ENCODE data around the gene C14orf180.

DNA sequence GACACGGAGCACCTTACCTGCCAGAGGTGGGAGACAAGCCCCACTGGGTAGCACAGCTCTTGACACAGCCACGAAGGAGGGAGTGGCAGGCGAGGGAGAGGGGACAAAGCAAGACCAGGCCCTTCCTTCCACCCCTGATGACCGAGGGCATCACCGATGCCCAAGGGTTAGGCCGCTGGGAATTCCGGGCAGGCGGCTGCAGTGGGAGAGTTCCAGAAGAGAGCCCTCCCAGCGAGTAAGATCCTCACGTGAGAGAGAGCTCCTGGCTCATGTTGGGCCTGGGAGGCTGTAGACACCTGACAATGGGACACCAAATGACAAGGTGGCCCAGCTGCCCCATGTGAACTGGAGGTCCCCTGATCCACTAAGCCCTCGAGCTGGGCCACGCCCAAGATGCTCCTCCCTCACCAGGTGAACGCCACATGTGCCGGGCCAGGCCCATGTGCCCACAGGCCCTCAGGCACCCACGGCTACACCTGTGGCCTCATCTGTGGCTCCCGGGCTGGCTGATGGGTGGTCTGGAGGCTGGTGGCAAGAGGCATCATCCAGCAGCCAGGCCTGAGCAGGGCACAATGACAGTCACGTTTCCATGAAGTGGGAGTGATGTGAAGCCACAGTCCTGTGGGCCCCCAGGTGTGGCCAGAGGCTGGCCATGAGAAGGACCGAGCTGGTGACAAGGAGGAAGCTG, 32.1 kb upstream of the C14orf180 start:
- TF ChIP-seq ZNF747 (tag by site-specific recombination; IDR thresholded peaks at IDR 0.05): no peak
- no peak for TF ChIP-seq BCL11B (tag by site-specific recombination; IDR thresholded peaks at IDR 0.05; ENCODE audit: low read depth)
- TF ChIP-seq, protein P1, sequence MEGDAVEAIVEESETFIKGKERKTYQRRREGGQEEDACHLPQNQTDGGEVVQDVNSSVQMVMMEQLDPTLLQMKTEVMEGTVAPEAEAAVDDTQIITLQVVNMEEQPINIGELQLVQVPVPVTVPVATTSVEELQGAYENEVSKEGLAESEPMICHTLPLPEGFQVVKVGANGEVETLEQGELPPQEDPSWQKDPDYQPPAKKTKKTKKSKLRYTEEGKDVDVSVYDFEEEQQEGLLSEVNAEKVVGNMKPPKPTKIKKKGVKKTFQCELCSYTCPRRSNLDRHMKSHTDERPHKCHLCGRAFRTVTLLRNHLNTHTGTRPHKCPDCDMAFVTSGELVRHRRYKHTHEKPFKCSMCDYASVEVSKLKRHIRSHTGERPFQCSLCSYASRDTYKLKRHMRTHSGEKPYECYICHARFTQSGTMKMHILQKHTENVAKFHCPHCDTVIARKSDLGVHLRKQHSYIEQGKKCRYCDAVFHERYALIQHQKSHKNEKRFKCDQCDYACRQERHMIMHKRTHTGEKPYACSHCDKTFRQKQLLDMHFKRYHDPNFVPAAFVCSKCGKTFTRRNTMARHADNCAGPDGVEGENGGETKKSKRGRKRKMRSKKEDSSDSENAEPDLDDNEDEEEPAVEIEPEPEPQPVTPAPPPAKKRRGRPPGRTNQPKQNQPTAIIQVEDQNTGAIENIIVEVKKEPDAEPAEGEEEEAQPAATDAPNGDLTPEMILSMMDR (tag by site-specific recombination; IDR thresholded peaks at IDR 0.05): no peak
- TF ChIP-seq, protein P2, sequence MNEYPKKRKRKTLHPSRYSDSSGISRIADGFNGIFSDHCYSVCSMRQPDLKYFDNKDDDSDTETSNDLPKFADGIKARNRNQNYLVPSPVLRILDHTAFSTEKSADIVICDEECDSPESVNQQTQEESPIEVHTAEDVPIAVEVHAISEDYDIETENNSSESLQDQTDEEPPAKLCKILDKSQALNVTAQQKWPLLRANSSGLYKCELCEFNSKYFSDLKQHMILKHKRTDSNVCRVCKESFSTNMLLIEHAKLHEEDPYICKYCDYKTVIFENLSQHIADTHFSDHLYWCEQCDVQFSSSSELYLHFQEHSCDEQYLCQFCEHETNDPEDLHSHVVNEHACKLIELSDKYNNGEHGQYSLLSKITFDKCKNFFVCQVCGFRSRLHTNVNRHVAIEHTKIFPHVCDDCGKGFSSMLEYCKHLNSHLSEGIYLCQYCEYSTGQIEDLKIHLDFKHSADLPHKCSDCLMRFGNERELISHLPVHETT (tag by site-specific recombination; IDR thresholded peaks at IDR 0.05): no peak
- no peak for TF ChIP-seq BCL11A (tag by site-specific recombination; IDR thresholded peaks at IDR 0.05; ENCODE audit: low read depth)
